Testis (tissue), 3 donors: Measurements from ENCODE around the gene RNASE7. TPM values are rescaled to one million over a fixed set of nuclear protein-coding genes. Genes with fewer than 3 reads are reported as not detected.

Source experiments
- DNase-seq: peaks from one replicate; pipeline ENCODE4 v3.0.0-alpha.2; 2019
- H3K27ac ChIP-seq, 2 donors: fragments of 200-600 bp; sonication (generic); one replicate each; pipeline ENCODE4 v1.5.1; 2019
- H3K27me3 ChIP-seq: fragments of 200-600 bp; sonication (generic); one replicate; pipeline ENCODE4 v1.5.1; 2019
- H3K36me3 ChIP-seq: fragments of 200-600 bp; sonication (generic); one replicate; pipeline ENCODE4 v1.5.1; 2017; ENCODE audit warnings: low read depth; ENCODE audit errors: missing control alignments
- H3K4me1 ChIP-seq: fragments of 200-600 bp; sonication (generic); one replicate; pipeline ENCODE4 v1.5.1; 2019
- H3K4me3 ChIP-seq, 2 donors: fragments of 200-600 bp; sonication (generic); one replicate each; pipeline ENCODE4 v1.5.1; 2017 to 2019
- H3K9me3 ChIP-seq: fragments of 200-600 bp; sonication (generic); one replicate; pipeline ENCODE4 v1.5.1; 2017
- CTCF ChIP-seq, 3 experiments: fragments of 450-650 bp in 2 of 3; fragments of 200-600 bp in 1 of 3; sonication (generic) in 1 of 3; IDR thresholded peaks; one replicate each; pipeline ENCODE4 v1.5.1; 2016 to 2019; ENCODE audit warnings: antibody characterized with exemption in 3 of 3, mild to moderate bottlenecking in 2 of 3, moderate library complexity in 1 of 3
- POLR2A ChIP-seq: fragments of 450-650 bp; IDR thresholded peaks from one replicate; pipeline ENCODE4 v1.6.1; 2017; ENCODE audit warnings: antibody characterized with exemption, mild to moderate bottlenecking, moderate library complexity
- WGBS, 2 donors: methylation state at CpG; one replicate each; pipeline ENCODE4 v1.1.5; 2018; 5-methylcytosine and 5-hydroxymethylcytosine counted together
- intact Hi-C: fragments of 100-400 bp; cut with DNase I; formaldehyde crosslinking; loops from one replicate; pipeline ENCODE4 v1.15.1; 2023; ENCODE audit warnings: low total_unique reads
- polyA plus RNA-seq: library from polyadenylated mRNA; stranded (reverse); fragments of 350-450 nt; fragmentation: Illumina TruSeq; extraction: RNeasy Lipid Tissue Mini Kit (QIAGEN cat#74804); gene quantifications from one replicate; pipeline ENCODE4 v1.2.3, GENCODE V29; 2014; ENCODE audit warnings: low read depth, low replicate concordance; ENCODE audit not compliant: insufficient read depth
- total RNA-seq, 2 donors: library from RNA; depleted of rRNA; stranded (reverse); fragments of >200 nt; gene quantifications; one replicate each; pipeline ENCODE4 v1.2.3, GENCODE V29; 2016

The RNASE7 gene
- total and polyA plus RNA-seq, 3 donors from 2014 or later, result 0.24 to 0.55 (median 0.43) TPM

- intact Hi-C loops, result loop anchor here (2.0 kb wide), 1 partner anchor 36 kb away; no protein-coding TSS in a partner anchor
- Histone ChIP-seq H3K36me3 (no peaks in the 10 kb centered on the region), H3K9me3 (no peaks in the 10 kb centered on the region), H3K4me3 (peak overlapping the region; percentile 68 to 75), H3K27me3 (no peaks in the 10 kb centered on the region), H3K27ac (peak overlapping the region; percentile 80 to 89), H3K4me1 (peaks cover 26% of the 10 kb centered on the region)
- DNase-seq, result peak; percentile 68
- whole genome bisulfite sequencing, 2 donors, result 1 to 4% methylated on average over 37 to 45 of the region's 45 CpGs
- TF ChIP-seq CTCF (IDR thresholded peaks at IDR 0.05) (peak; percentile 43 to 59 (median 56)), POLR2A (no peak)
These were observed 26.6 kb downstream of the RNASE7 start for GRCh38 chr14:21068521-21069387.

DNA sequence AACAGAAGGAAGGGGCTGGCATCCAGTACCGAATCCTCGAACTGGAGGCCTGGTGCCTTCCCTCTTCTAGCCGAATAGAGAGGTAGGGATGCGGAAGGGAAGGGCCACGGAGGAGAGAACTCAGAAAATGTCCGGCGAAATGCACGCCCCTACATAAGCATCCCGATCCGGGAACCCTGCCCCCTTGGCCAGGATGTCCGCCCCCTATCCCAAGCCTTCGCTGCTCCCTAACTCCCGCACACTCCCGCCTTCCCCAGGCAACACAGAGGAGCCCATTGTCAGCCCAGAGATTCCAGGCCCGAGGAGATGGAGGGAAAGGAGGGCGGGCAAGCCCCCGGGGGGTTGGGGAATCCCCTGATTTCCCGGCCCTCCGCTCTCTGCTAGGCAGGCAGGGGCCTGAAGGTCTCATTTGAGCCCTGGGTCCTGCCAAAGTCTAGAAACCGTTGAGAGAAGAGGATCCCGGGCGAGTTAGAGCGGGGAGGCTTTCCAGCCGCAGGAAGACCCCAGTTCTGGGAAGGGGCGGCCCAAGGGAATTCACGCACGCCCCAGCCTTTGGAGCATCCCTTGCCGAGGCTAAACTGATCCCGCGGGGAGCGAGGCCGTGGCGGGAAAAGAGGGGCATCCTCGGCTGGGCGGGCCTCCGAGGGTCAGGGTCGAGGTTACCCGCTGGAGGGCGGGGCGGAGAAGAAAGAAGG, 27.4 kb downstream of the RNASE7 start:
- Histone ChIP-seq H3K27me3 (no peaks in the 10 kb centered on the region), H3K9me3 (no peaks in the 10 kb centered on the region), H3K4me3 (peak overlapping the region; percentile 68 to 75), H3K4me1 (peaks cover 26% of the 10 kb centered on the region), H3K36me3 (no peaks in the 10 kb centered on the region), H3K27ac (peak overlapping the region; percentile 80 to 89)
- DNase-seq, result peak; percentile 65
- 0 to 1% methylated on average over 32 to 40 of the region's 40 CpGs for WGBS, 2 donors
- TF ChIP-seq CTCF (IDR thresholded peaks at IDR 0.05) (no peak), POLR2A (no peak)
- intact Hi-C loops, result loop anchor here (2.0 kb wide), 1 partner anchor 35 kb away; no protein-coding TSS in a partner anchor

DNA sequence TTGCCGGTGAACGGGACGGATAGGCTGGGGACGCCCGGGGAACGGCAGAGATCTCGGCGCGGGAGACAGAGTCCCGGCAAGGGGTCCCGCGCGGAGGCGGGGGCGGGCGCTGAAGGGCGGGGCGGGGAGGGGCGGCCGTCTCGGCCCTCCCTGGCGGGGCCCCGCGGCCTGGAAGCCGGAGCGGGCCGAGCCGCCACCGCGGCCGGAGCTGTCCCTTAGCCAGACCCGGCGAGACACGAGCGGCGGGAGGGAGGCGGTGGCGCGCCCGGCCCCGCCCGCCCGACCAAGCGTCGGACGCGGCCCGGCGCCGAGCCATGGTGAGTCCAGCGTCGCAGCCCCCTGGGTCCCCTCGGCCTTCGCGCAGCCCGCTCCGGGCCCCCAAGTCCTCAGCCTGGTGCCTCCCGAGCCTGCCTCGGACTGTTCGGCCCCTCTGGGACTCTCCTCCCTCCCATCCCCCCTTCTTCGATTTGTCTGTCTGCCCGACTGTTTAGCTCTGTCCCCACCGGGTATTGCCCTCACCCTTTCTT, 28.0 kb downstream of the RNASE7 start, which contains the start of gene ARHGEF40:
Gene ARHGEF40, plus strand, starts transcription at position 222 of the 527 bp plus-strand sequence. Its CDS starts 93 bp downstream, at position 315.
- Histone ChIP-seq H3K27ac (peak within 1 kb of the TSS; percentile 80 to 89), H3K4me3 (peak within 1 kb of the TSS; percentile 68 to 75), H3K27me3 (no peaks in the 10 kb centered on the region), H3K9me3 (no peaks in the 10 kb centered on the region), H3K36me3 (no peaks in the 10 kb centered on the region), H3K4me1 (peaks cover 26% of the 10 kb centered on the region)
- no peak for DNase-seq
- TF ChIP-seq POLR2A (no peak), CTCF (IDR thresholded peaks at IDR 0.05) (no peak)
- intact Hi-C loops, result no loop called here
- 0 to 1% methylated on average over 19 to 29 of the region's 63 CpGs for WGBS, 2 donors

DNA sequence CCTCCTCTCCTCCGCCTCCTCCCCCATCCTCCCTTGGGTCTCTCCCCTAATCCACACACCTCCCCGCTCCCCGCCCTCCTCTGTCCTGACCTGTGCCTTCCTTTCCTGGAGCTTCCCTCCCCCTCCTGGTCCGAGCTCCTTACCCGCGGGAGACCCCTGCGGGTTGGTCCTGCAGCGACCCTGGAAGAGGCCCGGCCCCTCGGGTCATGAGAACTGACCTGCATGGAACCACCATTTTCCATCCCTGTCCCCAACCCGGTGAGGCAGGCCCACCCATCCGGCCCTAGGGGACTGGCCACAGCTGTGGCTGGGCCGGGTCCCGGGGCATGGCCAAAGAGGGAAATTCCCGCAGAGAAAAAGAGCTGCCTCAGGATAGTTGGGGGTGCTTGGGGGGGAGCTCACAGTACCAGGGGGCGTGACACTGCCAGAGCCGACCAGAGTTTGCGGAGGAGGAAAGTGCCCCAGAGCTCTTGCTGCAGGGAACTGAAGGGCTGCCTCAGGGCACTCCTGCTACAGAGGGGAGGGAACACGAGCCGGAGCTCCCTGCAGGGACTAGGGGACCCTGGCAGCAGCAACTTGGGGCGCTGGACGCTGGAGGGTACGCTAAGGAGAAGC, 28.6 kb downstream of the RNASE7 start:
- peak; percentile 56 for DNase-seq
- intact Hi-C loops, result no loop called here

More for the DNA sequence above, 28.6 kb downstream of the RNASE7 start:
- H3K4me3 ChIP-seq, result peak overlapping the region; percentile 68 to 75
- WGBS, 2 donors, result 0 to 1% methylated on average over 19 to 23 of the region's 23 CpGs
- H3K36me3 ChIP-seq, result no peaks in the 10 kb centered on the region
- H3K4me1 ChIP-seq, result peaks cover 26% of the 10 kb centered on the region
- no peaks in the 10 kb centered on the region for H3K9me3 ChIP-seq
- peak overlapping the region; percentile 70 to 89 for H3K27ac ChIP-seq
- H3K27me3 ChIP-seq, result no peaks in the 10 kb centered on the region
- TF ChIP-seq POLR2A, result no peak
- no peak for TF ChIP-seq CTCF (IDR thresholded peaks at IDR 0.05)
